Kidney epithelial cell (primary cell): ENCODE measurements around the gene EXOC3L1. TPM values are rescaled to one million over a fixed set of nuclear protein-coding genes. Genes with fewer than 3 reads are reported as not detected.

ENCODE experiments used
- DNase-seq: peaks from one replicate; pipeline ENCODE4 v3.0.0-alpha.2; 2010; ENCODE audit warnings: low read depth
- H3K27me3 ChIP-seq: 2 replicates; pipeline ENCODE4 v1.6.0; 2011; ENCODE audit warnings: low read length; ENCODE audit not compliant: control insufficient read depth, insufficient read depth
- H3K36me3 ChIP-seq: 2 replicates; pipeline ENCODE4 v1.5.1; 2011; ENCODE audit warnings: low read length; ENCODE audit not compliant: control insufficient read depth, insufficient read depth
- H3K4me3 ChIP-seq: 2 replicates; pipeline ENCODE4 v1.5.1; 2011; ENCODE audit warnings: low read depth, mild to moderate bottlenecking, control low read depth, low read length
- CTCF ChIP-seq: IDR thresholded peaks from 2 replicates; pipeline ENCODE4 v1.5.1; 2011; ENCODE audit warnings: mild to moderate bottlenecking, moderate library complexity, low read length, control low read depth, inconsistent platforms; ENCODE audit not compliant: insufficient read depth, poor library complexity, severe bottlenecking
- total RNA-seq: library from RNA; depleted of rRNA; stranded (reverse); fragments of >200 nt; gene quantifications from 2 replicates; pipeline ENCODE4 v1.2.3, GENCODE V29; 2015

EXOC3L1 gene
- total RNA-seq, 1 donor from 2014 or later: 0.25 TPM

- no peaks in the 10 kb centered on the region for H3K27me3 ChIP-seq
- TF ChIP-seq CTCF: no peak
- no peaks in the 10 kb centered on the region for H3K36me3 ChIP-seq
- no peak for DNase-seq
- no peak overlapping the region for H3K4me3 ChIP-seq
Observed at GRCh38 chr16:67211674-67212073, 21.7 kb upstream of the EXOC3L1 start.

- no peak for TF ChIP-seq CTCF
- no peaks in the 10 kb centered on the region for H3K27me3 ChIP-seq
- no peak overlapping the region for H3K4me3 ChIP-seq
- H3K36me3 ChIP-seq: no peaks in the 10 kb centered on the region
- DNase-seq: no peak
Observed at GRCh38 chr16:67210069-67210937, 20.4 kb upstream of the EXOC3L1 start.

GRCh38 chr16:67209565-67209964 is 19.6 kb upstream of the EXOC3L1 start:
- TF ChIP-seq CTCF: no peak
- no peak for DNase-seq
- H3K27me3 ChIP-seq: no peaks in the 10 kb centered on the region
- no peaks in the 10 kb centered on the region for H3K36me3 ChIP-seq
- no peak overlapping the region for H3K4me3 ChIP-seq

- no peak for DNase-seq
- no peak overlapping the region for H3K4me3 ChIP-seq
- no peak for TF ChIP-seq CTCF
- H3K36me3 ChIP-seq: no peaks in the 10 kb centered on the region
- no peaks in the 10 kb centered on the region for H3K27me3 ChIP-seq
Observed at GRCh38 chr16:67208154-67208896, 18.4 kb upstream of the EXOC3L1 start.

GRCh38 chr16:67207249-67208091 is 17.5 kb upstream of the EXOC3L1 start:
- no peaks in the 10 kb centered on the region for H3K36me3 ChIP-seq
- TF ChIP-seq CTCF: no peak
- DNase-seq: no peak
- H3K4me3 ChIP-seq: no peak overlapping the region
- no peaks in the 10 kb centered on the region for H3K27me3 ChIP-seq
